SHP77 treated with DMSO at 0.1 percent for 48 hours (cell line): ENCODE results near the gene PDCD5.
A peak's percentile ranks its signal among the peaks of the same experiment; 100 is the strongest.
"Not testable (repeated sequence)": the region's sequence is repeated elsewhere in the genome, so short reads cannot be mapped to it uniquely, and the experiment has no call there.

Experiments
- DNase-seq: peaks from one replicate; lab custom pipeline; 2025; lab: John Stamatoyannopoulos, UW

The PDCD5 gene, protein sequence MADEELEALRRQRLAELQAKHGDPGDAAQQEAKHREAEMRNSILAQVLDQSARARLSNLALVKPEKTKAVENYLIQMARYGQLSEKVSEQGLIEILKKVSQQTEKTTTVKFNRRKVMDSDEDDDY

DNA sequence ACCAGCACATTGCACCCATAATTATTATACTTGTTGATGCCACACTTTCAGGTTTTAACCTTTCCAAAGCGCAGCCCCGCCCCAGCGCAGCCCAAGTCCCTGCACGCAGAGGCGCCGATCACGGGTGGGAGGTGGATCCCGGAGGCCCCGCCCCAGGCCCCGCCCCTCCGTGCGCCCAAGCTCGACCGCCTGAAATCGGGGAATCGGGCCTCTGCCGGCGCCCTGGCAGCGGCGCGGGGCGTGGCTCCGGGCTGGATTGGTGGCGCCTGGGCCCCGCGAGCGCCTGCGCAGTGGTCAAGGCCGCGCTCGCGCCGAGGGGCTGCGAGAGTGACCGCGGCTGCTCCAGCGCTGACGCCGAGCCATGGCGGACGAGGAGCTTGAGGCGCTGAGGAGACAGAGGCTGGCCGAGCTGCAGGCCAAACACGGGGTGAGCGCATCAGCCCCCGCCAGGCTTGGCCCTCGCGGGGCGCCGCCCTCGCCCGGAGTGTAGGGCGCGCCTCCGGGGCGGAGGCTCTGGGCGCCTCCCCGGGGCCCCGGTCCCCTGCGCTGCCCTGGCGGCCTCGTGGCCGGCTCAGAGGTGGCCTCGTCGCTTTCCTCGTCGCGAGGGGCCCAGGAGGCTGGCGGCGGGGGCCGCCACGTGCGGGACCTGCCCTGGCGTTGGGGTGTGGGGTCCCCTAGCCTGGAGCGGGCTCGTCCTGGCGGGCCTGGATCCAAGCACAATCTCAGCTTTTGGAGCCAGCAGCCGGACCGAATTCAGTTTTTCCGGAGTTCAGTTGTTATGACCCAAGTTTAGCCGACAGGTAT, at the start of gene PDCD5:
Gene PDCD5, plus strand, starts transcription at position 290 of the 804 bp plus-strand sequence. Its CDS starts 72 bp downstream, at position 362.
- DNase-seq: peak; percentile 53

DNA sequence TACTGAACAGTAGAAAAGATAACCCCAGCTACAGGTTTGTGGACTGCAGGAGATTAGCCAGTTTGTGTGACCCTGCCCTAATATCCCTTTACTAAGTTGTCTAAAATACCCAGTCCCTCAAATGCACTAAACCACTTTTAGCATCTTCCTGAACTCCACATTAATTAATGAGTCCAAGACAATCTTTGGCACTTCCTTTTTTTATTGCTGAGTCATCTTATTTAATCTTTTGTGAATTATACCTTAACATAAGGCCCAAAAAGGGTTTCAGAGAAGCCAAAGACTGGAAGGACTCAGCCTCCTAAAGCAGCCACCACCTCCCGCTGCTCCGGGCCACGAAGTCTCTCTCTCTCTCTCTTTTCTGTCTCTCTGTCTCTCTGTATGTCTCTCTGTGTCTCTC, 48.8 kb upstream of the PDCD5 start:
- no peak for DNase-seq

DNA sequence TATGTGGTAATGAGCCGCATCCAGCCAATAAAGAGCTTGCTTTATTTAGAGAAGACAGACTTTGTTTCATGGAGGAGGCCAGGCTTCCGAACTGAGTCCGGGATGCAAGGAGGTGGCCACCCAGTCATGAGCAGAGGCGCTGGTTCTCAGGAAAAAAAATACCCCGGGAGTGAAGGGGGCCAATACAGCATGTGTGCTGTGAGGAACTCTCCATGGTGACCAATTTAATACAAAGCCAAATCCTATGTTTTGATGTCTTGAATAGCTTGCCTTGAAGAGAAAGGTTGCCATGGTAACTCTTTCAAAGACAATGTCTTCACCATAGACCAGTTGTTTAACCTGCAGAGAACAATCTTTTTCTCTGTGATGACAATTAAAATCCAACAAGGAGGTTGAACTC, 43.4 kb upstream of the PDCD5 start:
- DNase-seq: no peak

DNA sequence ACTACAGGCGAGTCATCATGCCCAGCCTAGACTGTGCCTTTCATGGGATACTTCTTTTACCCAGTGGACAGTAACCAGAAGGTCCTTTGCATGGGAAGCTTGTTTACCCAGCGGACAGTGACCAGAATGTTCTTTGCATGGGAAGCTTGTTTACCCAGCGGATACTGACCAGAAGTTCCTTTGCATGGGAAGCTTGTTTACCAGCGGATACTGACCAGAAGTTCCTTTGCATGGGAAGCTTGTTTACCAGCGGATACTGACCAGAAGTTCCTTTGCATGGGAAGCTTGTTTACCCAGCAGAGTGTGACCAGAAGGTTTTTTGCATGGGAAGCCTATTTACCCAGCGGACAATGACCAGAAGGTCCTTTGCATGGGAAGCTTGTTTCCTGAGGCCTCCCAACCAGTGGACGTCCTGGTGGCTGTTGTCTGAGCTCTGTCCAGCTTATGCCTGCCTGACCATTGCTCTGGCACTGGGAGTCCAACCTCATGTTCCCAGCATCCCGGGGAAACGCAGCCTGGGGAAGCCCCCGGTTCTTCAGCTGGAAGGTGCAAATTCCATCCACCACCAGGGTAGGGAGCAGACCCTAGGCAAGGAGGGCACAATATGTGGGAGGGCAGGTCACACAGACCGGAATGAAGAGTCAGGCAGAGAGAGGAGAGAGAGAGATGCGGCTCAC, 41.6 kb upstream of the PDCD5 start:
- no peak for DNase-seq

DNA sequence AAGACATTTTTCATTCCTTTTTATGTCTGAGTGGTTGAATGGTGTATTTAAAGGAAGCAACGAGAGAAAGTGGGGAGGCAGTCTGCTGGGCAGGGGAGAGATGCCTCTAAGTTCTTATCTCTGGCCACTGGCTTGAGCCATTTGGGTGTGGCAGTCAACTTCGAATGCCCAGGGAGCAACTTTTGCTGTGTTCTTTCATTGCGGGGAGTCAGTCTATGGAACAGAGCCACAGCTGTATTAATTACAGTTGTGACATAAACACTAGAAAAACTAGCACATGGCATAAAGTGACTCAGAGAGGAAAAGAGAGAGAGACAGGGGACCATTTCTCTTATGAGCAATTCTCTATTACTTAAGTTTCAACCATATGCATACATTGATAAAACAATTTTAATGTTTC, 40.4 kb upstream of the PDCD5 start:
- DNase-seq: no peak

DNA sequence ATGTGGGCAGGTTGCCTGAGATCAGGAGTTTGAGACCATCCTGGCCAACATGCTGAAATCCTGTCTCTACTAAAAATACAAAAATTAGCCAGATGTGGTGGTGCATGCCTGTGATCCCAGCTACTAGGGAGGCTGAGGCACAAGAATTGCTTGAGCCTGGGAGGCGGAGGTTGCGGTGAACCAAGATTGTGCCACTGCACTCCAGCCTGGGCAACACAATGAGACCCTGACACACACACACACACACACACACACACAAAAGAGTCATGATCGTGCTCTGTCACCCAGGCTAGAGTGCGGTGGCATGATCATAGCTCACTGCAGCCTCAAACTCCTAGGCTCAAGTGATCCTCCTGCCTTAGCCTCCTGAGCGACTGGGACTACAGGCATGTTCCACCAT, 39.6 kb upstream of the PDCD5 start:
- not testable (repeated sequence) for DNase-seq

DNA sequence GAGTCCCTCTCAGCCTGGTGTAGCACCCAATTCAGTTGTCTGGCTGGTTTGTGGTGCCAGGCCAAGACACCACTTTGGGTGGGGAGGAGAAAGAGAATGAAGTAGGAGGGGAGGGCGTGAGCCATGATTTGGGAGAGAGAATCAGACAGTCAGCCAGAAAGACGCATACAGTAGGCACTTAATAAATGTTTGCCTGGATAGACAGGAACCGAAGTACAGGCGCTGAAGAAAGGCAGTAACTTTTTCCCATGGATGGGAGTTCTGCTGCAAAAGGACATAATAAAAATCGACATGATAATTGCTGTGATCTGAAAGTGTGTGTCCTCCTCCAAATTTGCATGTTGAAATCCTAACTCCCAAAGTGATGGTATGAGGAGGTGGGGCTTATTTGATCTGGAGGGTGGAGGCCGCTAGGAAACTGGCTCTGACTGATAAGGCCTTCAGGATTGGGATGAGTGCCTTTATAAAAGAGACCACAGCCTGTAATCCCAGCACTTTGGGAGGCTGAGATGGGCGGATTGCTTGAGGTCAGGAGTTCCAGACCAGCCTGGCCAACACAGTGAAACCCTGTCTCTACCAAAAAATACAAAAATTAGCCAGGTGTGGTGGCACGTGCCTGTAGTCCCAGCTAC, 38.4 kb upstream of the PDCD5 start:
- DNase-seq: no peak

DNA sequence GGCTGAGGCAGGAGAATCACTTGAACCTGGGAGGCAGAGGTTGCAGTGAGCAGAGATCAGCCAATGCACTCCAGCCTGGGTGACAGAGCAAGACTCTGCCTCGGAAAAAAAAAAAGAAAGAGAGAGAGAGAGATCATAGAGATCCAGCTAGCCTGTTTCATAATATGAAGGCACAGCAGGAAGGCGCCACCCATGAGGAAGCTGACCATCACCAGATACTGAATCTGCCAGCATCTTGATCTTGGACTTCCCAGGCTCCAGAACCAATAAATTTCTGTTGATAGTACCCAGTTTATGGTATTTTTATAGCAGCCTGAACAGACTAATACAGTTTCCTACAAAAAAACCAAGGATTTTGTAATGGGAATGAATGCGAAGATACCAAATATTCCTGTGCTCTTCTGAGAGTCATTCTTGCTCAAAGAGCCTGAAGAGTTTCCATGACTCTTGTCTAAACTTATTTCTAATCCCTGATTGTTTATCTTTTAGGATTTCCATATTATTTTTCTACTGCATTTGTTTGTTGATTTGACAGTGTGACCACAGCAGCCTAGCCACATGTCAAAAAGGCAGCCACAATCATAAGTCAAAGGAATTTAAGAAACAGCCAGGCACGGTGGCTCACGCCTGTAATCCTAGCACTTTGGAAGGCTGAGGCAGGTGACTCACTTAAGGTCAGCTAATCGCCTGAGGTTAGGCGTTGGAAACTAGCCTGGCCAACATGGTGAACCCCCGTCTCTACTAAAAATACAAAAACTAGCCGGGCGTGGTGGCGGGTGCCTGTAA, 37.7 kb upstream of the PDCD5 start:
- DNase-seq: no peak

DNA sequence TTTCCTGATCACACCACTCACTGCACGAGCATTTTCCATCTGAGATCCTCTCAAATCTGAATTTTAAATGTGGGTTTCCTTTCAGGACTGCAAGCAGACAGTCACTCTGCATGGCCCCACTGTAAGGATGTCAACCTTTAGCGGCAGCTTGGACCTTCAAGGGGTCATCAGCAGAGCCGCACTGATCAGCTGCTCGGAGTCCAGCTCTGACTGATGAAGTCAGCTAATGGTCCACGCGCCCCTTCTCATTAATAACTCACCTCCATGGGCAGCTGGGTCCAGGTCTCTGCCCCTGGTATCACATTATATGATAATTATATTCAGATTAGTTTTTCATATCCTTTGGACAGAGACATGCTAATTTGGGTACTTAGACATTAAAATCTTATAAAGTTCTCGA, 36.1 kb upstream of the PDCD5 start:
- DNase-seq: no peak

DNA sequence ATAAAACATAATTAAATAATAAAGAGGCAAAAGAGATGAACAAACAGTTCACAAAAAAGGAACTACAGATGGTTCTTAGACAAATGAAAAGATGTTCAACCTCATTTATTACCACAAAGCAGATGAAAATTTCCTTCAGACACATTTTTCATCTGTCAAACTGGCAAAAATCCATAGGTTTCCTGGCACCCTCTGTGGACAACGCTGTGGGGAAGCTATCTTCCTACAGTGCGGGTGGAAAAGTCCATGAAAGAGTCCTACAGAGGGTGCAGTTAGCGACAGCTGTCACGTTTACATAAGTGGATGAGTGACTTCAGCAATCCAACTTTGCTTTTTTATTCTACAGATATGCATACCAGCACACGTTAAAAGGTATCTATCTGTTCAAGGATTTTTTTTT, 30.3 kb upstream of the PDCD5 start:
- no peak for DNase-seq

DNA sequence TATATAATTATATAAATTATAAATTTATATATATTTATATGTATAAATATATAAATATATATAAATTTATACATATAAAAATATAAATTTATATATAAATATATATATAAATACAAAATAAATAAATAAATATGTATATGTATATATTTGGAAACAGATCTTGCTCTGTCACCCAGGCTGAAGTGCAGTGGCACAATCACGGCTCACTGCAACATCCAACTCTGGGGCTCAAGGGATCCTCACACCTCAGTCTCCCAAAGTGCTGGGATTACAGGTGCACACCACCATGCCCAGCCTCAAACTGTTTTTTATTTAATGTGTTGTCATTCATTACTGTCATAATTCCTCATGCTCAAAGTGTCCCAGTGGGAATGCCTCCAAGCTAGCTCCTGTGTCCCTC, 25.2 kb upstream of the PDCD5 start:
- DNase-seq: no peak

DNA sequence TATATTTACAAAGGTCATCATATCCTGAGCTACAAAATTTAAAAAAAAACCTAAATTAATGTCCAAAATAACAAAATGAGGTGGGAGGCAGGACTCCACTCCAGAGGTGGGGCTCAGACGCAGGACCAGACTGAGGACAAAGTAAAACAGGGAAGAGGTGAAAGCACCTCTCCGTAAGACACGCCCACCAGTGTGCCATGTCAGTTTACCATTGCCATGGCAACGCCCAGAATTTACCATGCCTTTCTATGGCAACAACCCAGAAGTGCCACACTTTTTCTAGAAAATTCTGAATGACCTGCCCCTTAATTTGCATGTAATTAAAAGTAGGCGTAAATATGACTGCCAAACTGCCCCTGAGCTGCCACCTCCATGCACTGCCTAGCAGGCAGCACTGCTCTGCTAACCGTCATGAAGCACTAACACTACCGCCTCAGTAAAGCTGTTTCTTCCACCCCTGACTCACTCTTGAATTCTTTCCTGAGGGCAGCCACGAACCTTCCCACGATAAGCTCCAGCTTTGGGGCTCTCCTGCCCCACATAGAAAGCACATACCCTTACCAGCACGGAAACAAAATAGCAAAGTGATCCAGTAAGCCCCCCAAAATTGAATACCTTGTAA, 22.3 kb upstream of the PDCD5 start:
- DNase-seq: no peak

DNA sequence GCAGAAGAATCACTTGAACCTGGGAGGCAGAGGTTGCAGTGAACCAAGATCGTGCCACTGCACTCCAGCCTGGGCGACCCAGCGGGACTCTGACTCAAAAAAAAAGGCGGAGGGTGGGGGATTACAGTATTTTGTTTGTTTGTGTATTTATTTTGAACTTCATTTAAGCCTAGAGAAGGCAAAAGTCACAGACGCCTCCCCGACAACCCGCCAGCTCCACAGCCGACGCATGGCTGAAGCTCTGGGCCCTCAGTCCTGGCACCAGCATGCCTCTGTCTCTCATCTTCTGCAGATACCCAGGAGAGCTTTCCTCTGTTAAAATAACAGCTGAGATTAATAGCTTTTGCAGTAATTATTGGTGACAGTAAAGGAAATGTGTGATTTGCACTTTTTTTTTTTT, 17.2 kb upstream of the PDCD5 start:
- no peak for DNase-seq

DNA sequence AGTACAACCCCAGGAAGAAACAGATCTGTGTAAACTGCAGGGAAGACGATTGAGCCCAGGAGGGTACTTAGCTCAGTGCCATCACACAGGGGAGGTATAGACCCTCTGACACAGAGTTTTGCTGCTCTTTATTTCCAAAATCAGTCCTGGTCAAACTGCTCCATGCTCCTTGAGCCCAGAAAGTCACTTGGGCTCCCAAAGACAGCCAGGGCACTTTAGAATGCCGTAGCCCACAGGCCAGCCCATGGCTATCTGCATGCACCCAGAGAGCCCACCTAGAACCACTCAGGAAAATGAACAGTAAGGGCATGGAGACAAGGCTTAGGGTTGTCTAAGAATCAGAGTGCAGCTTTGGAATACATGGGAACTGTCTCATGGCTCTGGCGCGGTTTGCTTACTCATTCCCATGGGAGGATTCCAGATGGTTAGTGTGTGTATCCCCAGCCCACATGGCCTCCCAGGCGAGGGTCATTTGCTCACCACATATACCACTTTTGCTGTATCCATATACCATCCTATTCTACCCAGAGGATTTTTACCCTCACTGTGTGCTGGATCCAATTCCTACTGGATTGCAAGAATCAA, 14.7 kb upstream of the PDCD5 start:
- DNase-seq: no peak

DNA sequence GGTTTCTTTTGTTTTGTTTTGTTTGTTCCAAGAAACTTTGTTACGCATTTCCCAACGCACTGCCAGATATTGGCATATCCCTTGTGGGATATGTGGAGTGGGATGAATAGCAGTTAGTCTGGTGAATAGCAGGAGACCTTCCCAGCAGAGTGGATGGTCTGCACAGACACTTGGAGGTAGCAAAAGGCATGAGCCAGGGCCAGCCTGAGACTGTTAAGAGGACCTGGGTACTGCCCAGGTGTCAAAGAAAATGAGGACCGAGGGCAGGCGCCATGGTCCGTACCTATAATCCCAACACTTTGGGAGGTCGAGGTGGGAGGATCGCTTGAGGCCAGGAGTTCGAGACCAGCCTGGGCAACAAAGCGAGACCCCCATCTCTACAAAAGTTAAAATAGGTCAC, 13.5 kb upstream of the PDCD5 start:
- no peak for DNase-seq

DNA sequence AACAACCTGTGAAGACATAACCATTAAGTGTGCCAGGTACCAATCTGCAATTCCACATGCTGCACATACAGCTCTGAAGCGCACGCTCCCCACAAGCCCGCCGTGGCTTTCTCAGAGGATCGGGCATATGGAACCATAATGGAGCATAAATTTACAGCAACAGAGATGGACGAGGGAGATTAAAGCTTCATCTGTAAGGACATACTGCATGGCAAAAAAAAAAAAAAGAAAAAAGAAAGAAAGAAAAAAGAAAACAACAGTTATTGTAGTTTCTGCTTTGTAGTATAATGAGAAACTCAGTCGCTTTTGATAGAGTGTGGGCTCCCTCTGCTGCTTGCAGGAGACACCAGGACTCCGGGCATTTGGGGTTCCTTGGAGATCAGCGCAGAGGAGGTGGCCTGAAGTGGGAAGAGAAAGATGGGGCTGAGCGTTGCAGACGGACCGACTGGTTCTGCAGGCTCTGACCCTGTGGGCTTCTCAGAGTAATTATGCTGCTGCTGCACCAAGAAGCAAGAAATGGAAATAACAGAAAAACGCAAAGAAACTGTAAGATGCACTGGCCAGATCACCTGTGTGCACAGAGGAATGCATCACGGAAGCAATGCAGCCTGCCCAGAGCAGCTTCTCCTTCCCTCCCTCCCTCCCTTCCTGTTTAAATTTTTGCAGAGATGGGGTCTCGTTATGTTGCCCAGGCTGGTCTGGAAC, 10.8 kb upstream of the PDCD5 start:
- peak; percentile 15 for DNase-seq

DNA sequence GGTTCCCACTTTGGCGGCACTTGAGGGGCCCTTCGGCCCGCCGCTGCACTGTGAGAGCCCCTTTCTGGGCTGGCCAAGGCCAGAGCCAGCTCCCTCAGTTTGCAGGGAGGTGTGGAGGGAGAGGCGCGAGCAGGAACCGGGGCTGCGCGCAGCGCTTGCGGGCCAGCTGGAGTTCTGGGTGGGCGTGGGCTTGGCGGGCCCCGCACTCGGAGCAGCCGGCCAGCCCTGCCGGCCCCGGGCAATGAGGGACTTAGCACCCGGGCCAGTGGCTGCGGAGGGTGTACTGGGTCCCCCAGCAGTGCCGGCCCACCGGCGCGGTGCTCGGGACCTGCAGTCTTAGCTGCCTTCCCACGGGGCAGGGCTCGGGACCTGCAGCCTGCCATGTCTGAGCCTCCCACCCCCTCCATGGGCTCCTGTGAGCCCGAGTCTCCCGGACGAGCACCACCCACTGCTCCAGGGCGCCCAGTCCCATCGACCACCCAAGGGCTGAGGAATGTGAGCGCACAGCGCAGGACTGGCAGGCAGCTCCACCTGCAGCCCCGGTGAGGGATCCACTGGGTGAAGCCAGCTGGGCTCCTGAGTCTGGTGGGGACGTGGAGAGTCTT, 9.4 kb upstream of the PDCD5 start:
- DNase-seq: not testable (repeated sequence)

DNA sequence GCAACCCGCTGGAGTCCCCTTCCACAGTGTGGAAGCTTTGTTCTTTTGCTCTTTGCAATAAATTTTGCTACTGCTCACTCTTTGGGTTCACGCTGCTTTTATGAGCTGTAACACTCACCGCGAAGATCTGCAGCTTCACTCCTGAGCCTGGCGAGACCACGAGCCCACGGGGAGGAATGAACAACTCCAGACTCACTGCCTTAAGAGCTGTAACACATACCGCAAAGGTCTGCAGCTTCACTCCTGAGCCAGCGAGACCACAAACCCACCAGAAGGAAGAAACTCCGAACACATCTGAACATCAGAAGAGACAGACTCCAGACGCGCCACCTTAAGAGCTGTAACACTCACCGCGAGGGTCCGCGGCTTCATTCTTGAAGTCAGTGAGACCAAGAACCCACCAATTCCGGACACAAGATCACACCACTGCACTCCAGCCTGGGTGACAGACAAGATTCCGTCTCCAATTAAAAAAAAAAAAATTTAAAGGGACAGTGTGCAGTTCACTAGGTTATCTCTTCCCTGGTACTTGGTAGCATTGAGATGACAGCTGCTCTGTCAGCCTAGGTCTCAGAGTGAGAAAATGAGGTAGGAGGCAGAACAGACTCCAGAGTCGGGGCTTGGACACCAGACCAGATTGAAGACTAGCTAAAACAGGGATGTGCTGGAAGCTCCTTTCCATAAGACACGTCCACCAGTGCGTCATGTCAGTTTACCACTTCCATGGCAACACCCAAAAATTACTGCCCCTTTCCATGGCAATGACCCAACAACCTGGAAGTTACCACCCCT, 8.1 kb upstream of the PDCD5 start:
- DNase-seq: not testable (repeated sequence)

DNA sequence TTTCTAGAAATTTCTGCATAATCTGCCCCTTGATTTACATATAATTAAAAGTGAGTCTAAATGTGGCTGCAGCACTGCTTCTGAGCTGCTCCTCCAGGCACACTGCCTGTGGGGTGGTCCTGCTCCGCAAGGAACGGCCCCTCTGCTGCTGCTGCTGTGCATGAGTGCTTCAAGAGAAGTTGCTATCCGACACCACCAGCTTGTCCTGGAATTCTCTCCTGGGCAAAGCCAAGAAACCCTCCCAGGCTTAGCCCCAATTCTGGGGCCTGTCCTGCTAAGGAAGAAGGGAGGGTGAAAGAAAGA, 7.5 kb upstream of the PDCD5 start:
- no peak for DNase-seq

DNA sequence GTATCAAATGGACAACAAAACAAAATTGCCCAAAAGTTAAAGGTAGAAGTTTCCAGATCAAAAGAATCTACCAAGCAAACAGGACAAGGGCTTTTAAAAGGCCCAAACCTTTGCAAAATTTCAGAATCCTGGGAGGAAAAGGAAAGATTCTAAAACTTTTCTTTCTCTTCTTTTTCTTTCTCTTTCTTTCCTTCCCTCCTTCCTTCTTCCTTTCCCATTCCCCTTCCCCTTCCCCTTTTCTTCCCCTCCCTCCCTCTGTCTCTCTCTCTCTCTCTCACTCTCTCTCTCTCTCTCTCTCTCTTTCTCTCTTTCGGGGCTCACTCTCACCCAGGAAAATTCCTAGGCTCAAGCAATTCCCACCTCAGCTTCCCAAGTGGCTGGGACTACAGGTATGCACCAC, 4.2 kb upstream of the PDCD5 start:
- no peak for DNase-seq
